HG02852 (cell line): Measurements from ENCODE around the gene MORC1.

Experiments used
- ATAC-seq: cut with Tn5 transposase; IDR thresholded peaks from one replicate; pipeline ENCODE4 v1.9.1; 2021; ENCODE audit warnings: mild to moderate bottlenecking, moderate library complexity; ENCODE audit not compliant: unreplicated experiment

MORC1 gene

GRCh38 chr3:108946292-108947285 is 171.3 kb downstream of the MORC1 start:
- no peak for ATAC-seq

- ATAC-seq, result no peak
Measured at GRCh38 chr3:108940568-108941263, 177.2 kb downstream of the MORC1 start.

- no peak for ATAC-seq
Measured at GRCh38 chr3:108940166-108940565, 177.8 kb downstream of the MORC1 start.

GRCh38 chr3:108936924-108937689 is 180.8 kb downstream of the MORC1 start:
- no peak for ATAC-seq

- ATAC-seq, result no peak
Measured at GRCh38 chr3:108931035-108931434, 186.9 kb downstream of the MORC1 start.

- no peak for ATAC-seq
Measured at GRCh38 chr3:108918866-108919265, 199.1 kb downstream of the MORC1 start.

GRCh38 chr3:108914774-108915641 is 202.9 kb downstream of the MORC1 start:
- peak; percentile 96 for ATAC-seq

GRCh38 chr3:108909799-108910198 is 208.1 kb downstream of the MORC1 start:
- no peak for ATAC-seq
